ENCODE data around the gene HSD17B1. TPM values are rescaled to one million over a fixed set of nuclear protein-coding genes. Genes with fewer than 3 reads are reported as not detected.
"Not testable (repeated sequence)": the region's sequence is repeated elsewhere in the genome, so short reads cannot be mapped to it uniquely, and the experiment has no call there.

The HSD17B1 gene, protein sequence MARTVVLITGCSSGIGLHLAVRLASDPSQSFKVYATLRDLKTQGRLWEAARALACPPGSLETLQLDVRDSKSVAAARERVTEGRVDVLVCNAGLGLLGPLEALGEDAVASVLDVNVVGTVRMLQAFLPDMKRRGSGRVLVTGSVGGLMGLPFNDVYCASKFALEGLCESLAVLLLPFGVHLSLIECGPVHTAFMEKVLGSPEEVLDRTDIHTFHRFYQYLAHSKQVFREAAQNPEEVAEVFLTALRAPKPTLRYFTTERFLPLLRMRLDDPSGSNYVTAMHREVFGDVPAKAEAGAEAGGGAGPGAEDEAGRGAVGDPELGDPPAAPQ
- under 1 TPM; 0.73 to 0.97 TPM for total RNA-seq

GRCh38 chr17:42552736-42553135, at the start of gene HSD17B1:
TSS of gene HSD17B1 (plus strand) at chr17:42552923. CDS start at chr17:42552934, 11 bp downstream.
- H3K36me3 Mint-ChIP-seq (ENCODE audit: low read depth); DNase-seq; POLR2A ChIA-PET; H3K27me3 Mint-ChIP-seq; H3K9me3 Mint-ChIP-seq: not testable (repeated sequence)
- Mint-ChIP-seq H3K4me1 (peaks cover 37% of the 10 kb centered on the region), H3K27ac (peak within 1 kb of the TSS; percentile 91), H3K4me3 (peak within 1 kb of the TSS; percentile 87)
- CTCF ChIA-PET = interaction anchor here (0.5 kb wide), 1 partner anchor 62 kb away, joined by 3 read pairs; no protein-coding TSS in a partner anchor

GRCh38 chr17:42502926-42503325, 49.8 kb upstream of the HSD17B1 start:
- Mint-ChIP-seq H3K27me3 (no peaks in the 10 kb centered on the region), H3K4me3 (no peak overlapping the region), H3K9me3 (no peaks in the 10 kb centered on the region), H3K4me1 (peaks cover 1% of the 10 kb centered on the region), H3K36me3 (ENCODE audit: low read depth) (peaks cover 2% of the 10 kb centered on the region), H3K27ac (no peak overlapping the region)
- DNase-seq = no peak
- ChIA-PET POLR2A (no interaction called here), CTCF (no interaction called here)

GRCh38 chr17:42507671-42508070, 45.1 kb upstream of the HSD17B1 start:
- ChIA-PET POLR2A (no interaction called here), CTCF (interaction anchor here (1.2 to 1.4 kb wide), 2 partner anchors 13 to 22 kb away, joined by 5 to 6 read pairs; no protein-coding TSS in a partner anchor)
- H3K4me1 Mint-ChIP-seq = peaks cover 11% of the 10 kb centered on the region
- no peak overlapping the region for H3K4me3 Mint-ChIP-seq
- no peaks in the 10 kb centered on the region for H3K27me3 Mint-ChIP-seq
- no peak for DNase-seq
- no peaks in the 10 kb centered on the region for H3K9me3 Mint-ChIP-seq
- peaks cover 2% of the 10 kb centered on the region for H3K36me3 Mint-ChIP-seq (ENCODE audit: low read depth)
- no peak overlapping the region for H3K27ac Mint-ChIP-seq

DNA sequence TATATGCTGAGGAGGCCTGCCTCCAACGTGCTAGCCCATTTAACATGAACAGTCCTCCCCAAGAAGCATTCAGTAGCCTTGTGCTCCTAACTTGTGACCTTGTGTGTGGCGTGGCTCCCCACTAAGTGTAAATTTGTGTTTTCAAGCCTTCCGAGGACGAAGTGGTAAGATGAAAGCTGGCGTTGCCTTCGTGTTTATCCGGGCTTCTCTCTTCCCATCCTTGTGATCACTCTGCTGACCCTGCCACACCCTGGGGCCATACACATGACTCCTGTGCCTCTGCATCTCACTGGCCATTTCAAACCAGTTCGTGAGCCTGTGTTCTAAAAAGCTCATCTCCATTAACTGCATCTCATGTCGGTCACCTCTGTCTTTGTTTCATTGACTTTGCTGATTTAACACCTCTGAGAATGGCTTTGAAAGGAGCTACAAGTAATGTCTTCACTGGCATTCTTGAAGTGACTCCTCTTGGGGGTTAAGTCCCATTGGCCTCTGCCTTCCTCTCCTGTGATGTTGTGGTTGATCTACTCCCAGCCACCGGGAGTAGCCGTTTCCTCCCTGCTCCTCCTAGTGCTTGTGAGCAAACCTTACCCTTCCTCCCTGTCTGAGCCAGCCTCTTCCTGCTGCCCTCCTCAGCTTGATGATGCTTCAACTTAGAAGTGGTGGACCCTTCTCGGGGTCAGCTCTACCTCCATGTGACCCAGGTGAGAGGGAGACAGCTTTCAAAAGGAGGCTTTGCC, 44.1 kb upstream of the HSD17B1 start:
- CTCF ChIA-PET = interaction anchor here (1.0 to 1.4 kb wide), 3 partner anchors 9 to 12 kb away, joined by 4 to 5 read pairs (median 5); no protein-coding TSS in a partner anchor
- H3K27ac Mint-ChIP-seq = no peak overlapping the region
- H3K4me3 Mint-ChIP-seq = no peak overlapping the region
- peaks cover 9% of the 10 kb centered on the region for H3K4me1 Mint-ChIP-seq
- POLR2A ChIA-PET = no interaction called here
- no peaks in the 10 kb centered on the region for H3K9me3 Mint-ChIP-seq
- H3K27me3 Mint-ChIP-seq = no peaks in the 10 kb centered on the region
- no peak for DNase-seq
- peaks cover 2% of the 10 kb centered on the region for H3K36me3 Mint-ChIP-seq (ENCODE audit: low read depth)

DNA sequence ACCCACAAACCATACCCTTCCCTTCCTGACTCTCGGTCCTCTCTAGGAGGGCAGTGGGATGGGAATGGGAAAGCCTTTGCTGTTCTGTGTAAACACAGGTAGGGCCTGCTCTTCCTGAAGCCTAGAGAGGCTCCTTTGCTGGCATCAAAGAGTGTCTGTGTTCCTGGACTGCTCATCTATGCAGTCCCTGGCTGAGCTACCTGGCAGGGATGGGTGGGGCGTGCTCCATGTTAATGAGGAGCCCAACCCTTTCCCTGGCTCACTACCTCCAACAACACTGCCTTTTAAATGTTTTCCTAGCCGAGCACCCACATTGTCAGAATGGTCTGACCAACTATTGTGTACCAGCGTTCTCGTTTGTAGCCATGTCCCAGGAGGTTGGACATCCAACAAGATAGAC, 43.3 kb upstream of the HSD17B1 start:
- no peaks in the 10 kb centered on the region for H3K9me3 Mint-ChIP-seq
- no peaks in the 10 kb centered on the region for H3K27me3 Mint-ChIP-seq
- CTCF ChIA-PET = interaction anchor here (1.0 to 1.4 kb wide), 2 partner anchors 9 kb away, joined by 4 to 5 read pairs; no protein-coding TSS in a partner anchor
- H3K27ac Mint-ChIP-seq = no peak overlapping the region
- H3K36me3 Mint-ChIP-seq (ENCODE audit: low read depth) = peaks cover 2% of the 10 kb centered on the region
- no peak for DNase-seq
- H3K4me3 Mint-ChIP-seq = no peak overlapping the region
- POLR2A ChIA-PET = no interaction called here
- H3K4me1 Mint-ChIP-seq = peaks cover 9% of the 10 kb centered on the region

GRCh38 chr17:42509841-42510240, 42.9 kb upstream of the HSD17B1 start:
- H3K4me3 Mint-ChIP-seq = no peak overlapping the region
- no peaks in the 10 kb centered on the region for H3K27me3 Mint-ChIP-seq
- H3K9me3 Mint-ChIP-seq = no peaks in the 10 kb centered on the region
- CTCF ChIA-PET = interaction anchor here (1.0 to 1.7 kb wide), 3 partner anchors 8 to 104 kb away, joined by 4 to 5 read pairs (median 4); no protein-coding TSS in a partner anchor
- no peak for DNase-seq
- H3K4me1 Mint-ChIP-seq = peaks cover 9% of the 10 kb centered on the region
- POLR2A ChIA-PET = no interaction called here
- H3K27ac Mint-ChIP-seq = no peak overlapping the region
- H3K36me3 Mint-ChIP-seq (ENCODE audit: low read depth) = peaks cover 2% of the 10 kb centered on the region

- Mint-ChIP-seq H3K9me3 (no peaks in the 10 kb centered on the region), H3K27ac (no peak overlapping the region), H3K4me1 (peaks cover 10% of the 10 kb centered on the region), H3K27me3 (no peaks in the 10 kb centered on the region), H3K4me3 (no peak overlapping the region), H3K36me3 (ENCODE audit: low read depth) (peaks cover 2% of the 10 kb centered on the region)
- ChIA-PET POLR2A (no interaction called here), CTCF (interaction anchor here (1.0 to 1.4 kb wide), 2 partner anchors 53 to 190 kb away, joined by 3 to 5 read pairs; no protein-coding TSS in a partner anchor)
- DNase-seq = no peak
These were observed 40.5 kb upstream of the HSD17B1 start for GRCh38 chr17:42512246-42512645.

DNA sequence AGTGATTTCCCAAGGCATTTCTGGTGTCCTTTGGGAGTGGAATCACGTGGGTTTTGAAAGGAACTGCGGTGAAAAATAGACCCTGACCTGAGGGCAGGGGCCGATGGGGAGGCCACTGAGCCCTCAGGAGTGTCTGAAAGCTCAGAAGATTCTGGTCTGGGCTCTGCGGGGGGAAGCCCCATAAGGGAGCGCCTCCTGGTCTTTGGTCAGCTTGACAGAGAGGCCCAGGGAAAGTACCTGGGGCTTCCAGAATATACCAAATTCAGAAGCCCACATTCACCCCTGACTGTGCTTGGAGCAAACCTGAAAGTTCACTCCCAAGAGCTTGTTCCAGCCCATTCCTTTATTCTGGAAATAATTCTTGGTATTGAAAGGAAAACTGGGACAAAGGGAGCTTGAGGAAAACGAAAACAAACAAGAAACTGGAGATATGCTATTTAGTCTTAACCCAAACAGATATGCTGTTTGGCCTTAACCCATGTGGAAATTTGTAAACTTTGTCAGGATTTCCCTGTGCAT, 39.9 kb upstream of the HSD17B1 start:
- no peak for DNase-seq
- POLR2A ChIA-PET = no interaction called here
- H3K4me1 Mint-ChIP-seq = peaks cover 15% of the 10 kb centered on the region
- H3K27me3 Mint-ChIP-seq = no peaks in the 10 kb centered on the region
- CTCF ChIA-PET = no interaction called here
- no peaks in the 10 kb centered on the region for H3K9me3 Mint-ChIP-seq
- H3K27ac Mint-ChIP-seq = no peak overlapping the region
- no peak overlapping the region for H3K4me3 Mint-ChIP-seq
- H3K36me3 Mint-ChIP-seq (ENCODE audit: low read depth) = peaks cover 1% of the 10 kb centered on the region

- DNase-seq = no peak
- Mint-ChIP-seq H3K27me3 (no peaks in the 10 kb centered on the region), H3K4me3 (no peak overlapping the region), H3K27ac (no peak overlapping the region), H3K4me1 (peaks cover 12% of the 10 kb centered on the region), H3K36me3 (ENCODE audit: low read depth) (no peaks in the 10 kb centered on the region), H3K9me3 (no peaks in the 10 kb centered on the region)
- ChIA-PET POLR2A (no interaction called here), CTCF (interaction anchor here (1.2 kb wide), 1 partner anchor 65 kb away, joined by 4 read pairs; no protein-coding TSS in a partner anchor)
These were observed 39.0 kb upstream of the HSD17B1 start for GRCh38 chr17:42513686-42514085.

GRCh38 chr17:42514279-42514678, 38.4 kb upstream of the HSD17B1 start:
- DNase-seq = no peak
- ChIA-PET CTCF (interaction anchor here (0.6 to 1.2 kb wide), 3 partner anchors 64 to 202 kb away, joined by 3 to 4 read pairs (median 3); no protein-coding TSS in a partner anchor), POLR2A (interaction anchor here (0.6 kb wide), 2 partner anchors 166 to 362 kb away, joined by 3 to 10 read pairs; no protein-coding TSS in a partner anchor)
- Mint-ChIP-seq H3K27ac (no peak overlapping the region), H3K9me3 (no peaks in the 10 kb centered on the region), H3K36me3 (ENCODE audit: low read depth) (no peaks in the 10 kb centered on the region), H3K4me1 (peaks cover 6% of the 10 kb centered on the region), H3K27me3 (no peaks in the 10 kb centered on the region), H3K4me3 (no peak overlapping the region)

- H3K27ac Mint-ChIP-seq = no peak overlapping the region
- no peaks in the 10 kb centered on the region for H3K27me3 Mint-ChIP-seq
- CTCF ChIA-PET = interaction anchor here (0.6 to 1.2 kb wide), 5 partner anchors 110 to 583 kb away, joined by 3 to 5 read pairs (median 4); no protein-coding TSS in a partner anchor
- H3K9me3 Mint-ChIP-seq = no peaks in the 10 kb centered on the region
- POLR2A ChIA-PET = interaction anchor here (0.6 kb wide), 2 partner anchors 167 to 361 kb away, joined by 3 to 10 read pairs; no protein-coding TSS in a partner anchor
- no peak overlapping the region for H3K4me3 Mint-ChIP-seq
- no peak for DNase-seq
- H3K36me3 Mint-ChIP-seq (ENCODE audit: low read depth) = no peaks in the 10 kb centered on the region
- H3K4me1 Mint-ChIP-seq = peaks cover 6% of the 10 kb centered on the region
These were observed 37.9 kb upstream of the HSD17B1 start for GRCh38 chr17:42514867-42515266.

DNA sequence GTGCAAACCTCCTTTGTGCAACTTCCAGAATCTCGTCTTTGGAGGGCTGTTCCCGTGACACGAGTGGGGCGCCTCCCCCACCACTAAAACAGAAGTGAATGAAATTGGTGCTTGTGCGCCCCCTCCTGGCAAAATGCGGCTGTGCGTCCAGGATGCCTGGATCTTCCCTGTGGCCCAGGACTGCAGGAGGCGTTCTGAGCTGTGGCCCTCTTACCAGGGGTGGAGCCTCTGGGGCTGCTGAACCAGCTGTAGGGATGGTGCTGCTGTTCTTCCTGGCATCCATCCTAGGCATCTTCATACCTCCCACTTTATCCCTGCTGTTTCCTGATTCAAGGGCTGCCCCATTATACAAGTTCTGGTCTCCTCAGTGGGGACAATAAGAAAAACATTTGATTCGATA, 35.2 kb upstream of the HSD17B1 start:
- Mint-ChIP-seq H3K4me1 (peaks cover 6% of the 10 kb centered on the region), H3K27me3 (peaks cover 4% of the 10 kb centered on the region), H3K4me3 (no peak overlapping the region), H3K9me3 (no peaks in the 10 kb centered on the region), H3K36me3 (ENCODE audit: low read depth) (no peaks in the 10 kb centered on the region), H3K27ac (no peak overlapping the region)
- ChIA-PET POLR2A (interaction anchor here (0.7 kb wide), 1 partner anchor 95 kb away, joined by 3 read pairs; no protein-coding TSS in a partner anchor), CTCF (interaction anchor here (0.5 to 1.2 kb wide), 12 partner anchors 8 to 489 kb away, joined by 3 to 6 read pairs (median 3); partner anchors contain the start of gene CAVIN1)
- DNase-seq = peak; percentile 84
